GM23338 (cell line): ENCODE results near the gene TCAF1.

ENCODE experiments used
- CTCF ChIP-seq, 2 experiments: fragments of 200-600 bp in 1 of 2; sonication (generic) in 1 of 2; conservative IDR thresholded peaks; 2 replicates each; pipeline versions ENCODE4 v1.5.1 to v1.6.1; 2016 to 2017; ENCODE audit warnings: antibody characterized with exemption in 2 of 2, low read depth in 2 of 2, mild to moderate bottlenecking in 2 of 2, moderate library complexity in 1 of 2
- EZH2 ChIP-seq: fragments of 200-600 bp; sonication (generic); IDR thresholded peaks from one replicate; pipeline ENCODE4 v1.8.0; 2017; ENCODE audit warnings: antibody characterized with exemption, mild to moderate bottlenecking, low read depth; ENCODE audit not compliant: unreplicated experiment
- POLR2AphosphoS5 ChIP-seq: IDR thresholded peaks from 2 replicates; pipeline ENCODE4 v1.6.1; 2016; ENCODE audit warnings: antibody characterized with exemption, low read depth
- REST ChIP-seq: IDR thresholded peaks from one replicate; pipeline ENCODE4 v1.6.1; 2018; ENCODE audit warnings: antibody characterized with exemption; ENCODE audit not compliant: unreplicated experiment

- TF ChIP-seq REST (no peak), CTCF (conservative IDR thresholded peaks at IDR 0.05; ENCODE audit: low read depth in 2 of 2) (no peak), POLR2AphosphoS5 (no peak), EZH2 (no peak)
Measured at GRCh38 chr7:143896667-143897066, 5.3 kb downstream of the TCAF1 start.
